AG10803 (cell line): ENCODE measurements around the gene ZNF326.

Experiments used
- DNase-seq: peaks from one replicate; pipeline ENCODE4 v3.0.0; 2010; ENCODE audit warnings: low read depth
- H3K4me3 ChIP-seq: 2 replicates; pipeline ENCODE4 v1.5.1; 2011; ENCODE audit warnings: mild to moderate bottlenecking, low read length, control low read depth
- CTCF ChIP-seq: conservative IDR thresholded peaks from 2 replicates; pipeline ENCODE4 v1.5.1; 2011; ENCODE audit warnings: mild to moderate bottlenecking, low read length, control low read depth, inconsistent platforms

Gene ZNF326

GRCh38 chr1:89966656-89967055, 28.3 kb upstream of the ZNF326 start:
- DNase-seq = no peak
- no peak overlapping the region for H3K4me3 ChIP-seq
- TF ChIP-seq CTCF = no peak

DNA sequence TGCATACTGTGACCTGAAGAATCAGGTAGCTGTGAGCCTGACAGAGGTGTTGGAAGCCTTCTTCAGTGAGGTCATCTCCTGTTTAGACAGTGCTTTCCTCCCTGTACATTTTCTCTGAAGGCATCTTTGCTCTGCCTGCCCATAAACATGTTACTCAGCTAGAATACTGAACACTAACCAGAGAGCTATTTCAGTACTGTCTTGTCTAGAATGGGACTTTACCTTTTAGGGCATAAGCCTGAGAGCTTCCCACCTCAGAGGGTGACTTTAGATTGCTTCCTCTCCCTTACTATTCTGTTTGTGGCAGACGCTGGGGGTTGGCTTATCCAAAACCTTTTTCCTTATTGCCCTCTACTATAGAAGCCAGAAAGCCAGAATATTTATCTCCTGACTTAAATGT, 23.3 kb upstream of the ZNF326 start:
- TF ChIP-seq CTCF = no peak
- H3K4me3 ChIP-seq = no peak overlapping the region
- no peak for DNase-seq

GRCh38 chr1:89972024-89972423, 22.9 kb upstream of the ZNF326 start:
- H3K4me3 ChIP-seq = no peak overlapping the region
- no peak for TF ChIP-seq CTCF
- DNase-seq = no peak

DNA sequence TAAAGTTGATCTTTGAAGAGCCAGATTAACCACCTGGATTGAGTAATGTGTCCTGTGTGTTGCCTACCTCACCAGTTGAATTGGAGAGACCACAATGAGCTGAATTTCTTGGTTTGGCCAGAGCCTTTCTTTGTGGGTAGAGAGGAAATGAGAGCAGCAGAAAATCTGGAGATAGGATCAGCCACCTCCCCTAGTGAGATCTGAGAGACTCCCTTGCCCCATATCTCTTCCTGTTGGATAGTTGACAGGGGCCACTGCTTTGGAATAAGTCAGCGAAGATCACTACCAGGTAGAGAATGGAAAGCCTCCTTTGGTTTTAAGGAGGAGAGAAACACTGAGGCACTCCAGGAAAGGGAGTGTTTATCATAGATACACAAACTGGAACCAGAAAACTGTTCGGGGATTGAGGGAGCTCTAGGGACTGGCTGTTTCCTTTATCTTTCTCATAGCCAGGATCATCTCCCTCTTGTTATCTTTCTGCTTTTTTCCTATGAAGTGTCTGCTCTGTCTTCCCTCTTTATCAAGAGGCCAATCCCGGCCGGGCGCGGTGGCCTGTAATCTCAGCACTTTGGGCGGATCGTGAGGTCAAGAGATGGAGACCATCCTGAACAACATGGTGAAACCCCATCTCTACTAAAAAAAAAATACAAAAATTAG, 21.3 kb upstream of the ZNF326 start:
- no peak overlapping the region for H3K4me3 ChIP-seq
- no peak for TF ChIP-seq CTCF
- no peak for DNase-seq

DNA sequence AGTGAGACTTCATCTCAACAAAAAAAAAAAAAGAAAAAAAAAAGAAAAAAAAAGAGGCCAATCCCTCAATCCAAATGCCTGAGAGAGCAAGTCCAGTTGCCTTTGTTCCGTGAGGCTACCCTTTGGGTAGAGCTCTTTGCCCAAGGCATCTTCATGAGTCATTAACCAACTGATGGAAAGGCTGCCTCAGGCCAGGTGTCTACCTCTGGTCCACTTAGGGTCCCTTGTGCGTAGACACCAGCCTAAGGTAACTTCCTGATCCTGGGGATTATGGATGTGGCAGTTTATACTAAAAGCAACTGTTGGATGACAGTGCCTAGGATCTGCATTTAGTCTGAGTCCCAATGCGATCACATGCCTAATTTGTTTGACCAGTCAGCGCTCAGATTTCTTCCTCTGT, 20.7 kb upstream of the ZNF326 start:
- DNase-seq = no peak
- H3K4me3 ChIP-seq = no peak overlapping the region
- TF ChIP-seq CTCF = no peak

- no peak for TF ChIP-seq CTCF
- no peak overlapping the region; the same call in 1 of the 2 replicates for H3K4me3 ChIP-seq
- DNase-seq = peak; percentile 90
Observed at GRCh38 chr1:89974696-89975470, 20.0 kb upstream of the ZNF326 start.

DNA sequence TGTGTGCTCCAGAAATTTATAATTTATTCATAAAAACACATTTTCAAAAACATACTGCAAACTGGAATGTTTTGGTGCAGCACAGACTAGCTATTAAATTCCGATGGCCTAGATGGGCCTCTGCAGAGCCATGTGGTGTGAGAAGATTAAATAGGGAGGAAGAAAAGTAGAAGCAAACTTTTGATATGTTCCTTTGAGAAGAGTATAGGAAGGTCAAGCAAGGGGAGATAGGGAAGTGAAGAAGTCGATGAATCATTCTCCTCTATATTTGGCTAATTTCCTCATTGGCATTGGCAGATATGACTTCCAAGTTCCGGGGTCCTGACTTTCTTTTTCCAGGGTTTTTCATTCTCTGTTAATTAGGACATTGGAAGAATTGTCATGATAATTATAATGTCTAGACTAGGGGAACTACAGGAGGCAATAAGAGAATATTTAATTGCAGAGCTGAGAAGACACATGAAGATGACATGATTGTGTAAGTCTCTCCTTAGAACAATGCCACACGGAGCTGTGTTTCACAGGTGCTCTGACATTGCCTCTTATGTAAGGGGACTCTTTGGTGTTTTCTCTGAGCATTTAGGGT, 19.3 kb upstream of the ZNF326 start:
- no peak overlapping the region for H3K4me3 ChIP-seq
- no peak for DNase-seq
- no peak for TF ChIP-seq CTCF
